WTC11 (cell line): ENCODE results near the gene TAOK3. TPM values are rescaled to one million over a fixed set of nuclear protein-coding genes. Genes with fewer than 3 reads are reported as not detected.

Experiments
- ATAC-seq: fragments of 200-7000 bp; cut with Tn5 transposase; 2 replicates; pipeline ENCODE4 v1.10.0; 2021; ENCODE audit warnings: mild to moderate bottlenecking, moderate library complexity
- CTCF ChIA-PET: fragments of 300-600 bp; sonication (Branson Sonifier 250); formaldehyde crosslinking; loops from one replicate; lab custom pipeline; 2021; ENCODE audit warnings: antibody characterized with exemption; lab: Charles Lee
- POLR2A ChIA-PET: fragments of 350-600 bp; sonication (Branson Sonifier 250); formaldehyde crosslinking; loops from one replicate; lab custom pipeline; 2021; ENCODE audit warnings: antibody characterized with exemption; lab: Charles Lee
- DNase-seq: peaks from one replicate; pipeline ENCODE4 v3.0.0; 2021; ENCODE audit warnings: low spot score
- H3K27ac Mint-ChIP-seq: 2 replicates; pipeline ENCODE4 v1.8.0; 2021; ENCODE audit warnings: mixed read lengths
- H3K27me3 Mint-ChIP-seq: 2 replicates; pipeline ENCODE4 v1.8.0; 2021; ENCODE audit warnings: low read depth, mild to moderate bottlenecking, moderate library complexity, mixed read lengths
- H3K36me3 Mint-ChIP-seq: 2 replicates; pipeline ENCODE4 v1.8.0; 2021; ENCODE audit warnings: mixed read lengths
- H3K4me1 Mint-ChIP-seq: 2 replicates; pipeline ENCODE4 v1.8.0; 2022; ENCODE audit warnings: mixed read lengths
- H3K4me3 Mint-ChIP-seq: 2 replicates; pipeline ENCODE4 v1.8.0; 2021; ENCODE audit warnings: mild to moderate bottlenecking, moderate library complexity, mixed read lengths
- H3K9me3 Mint-ChIP-seq: 2 replicates; pipeline ENCODE4 v1.8.0; 2021; ENCODE audit warnings: mixed read lengths
- ATF1 ChIP-seq: sonication (generic); formaldehyde crosslinking; IDR thresholded peaks from 2 replicates; pipeline ENCODE4 v1.8.1; 2023; ENCODE audit warnings: mild to moderate bottlenecking, moderate library complexity, missing genetic modification reagents
- CREB1 ChIP-seq: sonication (generic); formaldehyde crosslinking; IDR thresholded peaks from 2 replicates; pipeline ENCODE4 v1.8.0; 2023; ENCODE audit warnings: mild to moderate bottlenecking, missing genetic modification reagents
- ELF4 ChIP-seq: sonication (generic); formaldehyde crosslinking; IDR thresholded peaks from 2 replicates; pipeline ENCODE4 v1.8.1; 2022; ENCODE audit warnings: low read depth, mild to moderate bottlenecking, moderate library complexity, missing genetic modification reagents
- ESRRA ChIP-seq: sonication (generic); formaldehyde crosslinking; IDR thresholded peaks from 2 replicates; pipeline ENCODE4 v1.8.1; 2022; ENCODE audit warnings: mild to moderate bottlenecking, missing genetic modification reagents, borderline replicate concordance
- FOXJ3 ChIP-seq: sonication (generic); formaldehyde crosslinking; IDR thresholded peaks from 2 replicates; pipeline ENCODE4 v1.9.0; 2021; ENCODE audit warnings: missing genetic modification reagents, mild to moderate bottlenecking, borderline replicate concordance
- HMGA2 ChIP-seq: fragments of 250-450 bp; sonication (Bioruptor Pico); IDR thresholded peaks from 2 replicates; pipeline ENCODE4 v1.4.0; 2021; ENCODE audit warnings: mild to moderate bottlenecking, moderate library complexity
- IRF2 ChIP-seq: sonication (generic); formaldehyde crosslinking; IDR thresholded peaks from 2 replicates; pipeline ENCODE4 v1.8.0; 2022; ENCODE audit warnings: low read depth, missing genetic modification reagents, borderline replicate concordance
- MXD4 ChIP-seq: fragments of 250-450 bp; sonication (Bioruptor Pico); IDR thresholded peaks from 2 replicates; pipeline ENCODE4 v1.8.0; 2021; ENCODE audit warnings: mild to moderate bottlenecking, moderate library complexity, borderline replicate concordance
- MYBL2 ChIP-seq: sonication (generic); formaldehyde crosslinking; IDR thresholded peaks from 2 replicates; pipeline ENCODE4 v1.8.1; 2023; ENCODE audit warnings: mild to moderate bottlenecking, moderate library complexity, missing genetic modification reagents
- NFYB ChIP-seq: sonication (generic); formaldehyde crosslinking; conservative IDR thresholded peaks from 2 replicates; pipeline ENCODE4 v1.8.0; 2022; ENCODE audit warnings: low read depth, missing genetic modification reagents
- NR3C1 ChIP-seq: sonication (generic); formaldehyde crosslinking; conservative IDR thresholded peaks from 2 replicates; pipeline ENCODE4 v1.8.1; 2023; ENCODE audit warnings: low read depth, mild to moderate bottlenecking, missing genetic modification reagents
- SP1 ChIP-seq: sonication (generic); formaldehyde crosslinking; conservative IDR thresholded peaks from 2 replicates; pipeline ENCODE4 v1.8.1; 2022; ENCODE audit warnings: missing genetic modification reagents
- STAT6 ChIP-seq: sonication (generic); formaldehyde crosslinking; conservative IDR thresholded peaks from 2 replicates; pipeline ENCODE4 v1.8.1; 2023; ENCODE audit warnings: mild to moderate bottlenecking, low read depth, missing genetic modification reagents, moderate library complexity
- ZNF219 ChIP-seq: sonication (generic); formaldehyde crosslinking; IDR thresholded peaks from 2 replicates; pipeline ENCODE4 v1.8.0; 2023; ENCODE audit warnings: missing genetic modification reagents, mild to moderate bottlenecking, borderline replicate concordance
- ZNF532 ChIP-seq: fragments of 250-450 bp; sonication (Bioruptor Pico); IDR thresholded peaks from 2 replicates; pipeline ENCODE4 v1.9.0; 2021; ENCODE audit warnings: mild to moderate bottlenecking, borderline replicate concordance
- total RNA-seq: library from RNA; stranded (reverse); gene quantifications from 3 replicates; pipeline ENCODE4 v1.2.3, GENCODE V29; 2021
- TF ChIP-seq, protein P1 (sequence below): sonication (generic); formaldehyde crosslinking; IDR thresholded peaks from 2 replicates; pipeline ENCODE4 v1.8.1; 2023; ENCODE audit warnings: mild to moderate bottlenecking, missing genetic modification reagents
- TF ChIP-seq, protein P2 (sequence below): sonication (generic); formaldehyde crosslinking; IDR thresholded peaks from 2 replicates; pipeline ENCODE4 v1.8.0; 2022; ENCODE audit warnings: mild to moderate bottlenecking, missing genetic modification reagents
- TF ChIP-seq, protein P3 (sequence below): sonication (generic); formaldehyde crosslinking; IDR thresholded peaks from 2 replicates; pipeline ENCODE4 v1.8.1; 2022; ENCODE audit warnings: mild to moderate bottlenecking, missing genetic modification reagents, moderate library complexity, borderline replicate concordance
- TF ChIP-seq, protein P4 (sequence below): sonication (generic); formaldehyde crosslinking; IDR thresholded peaks from 2 replicates; pipeline ENCODE4 v1.8.1; 2022; ENCODE audit warnings: missing genetic modification reagents, borderline replicate concordance
- TF ChIP-seq, protein P5 (sequence below): sonication (generic); formaldehyde crosslinking; IDR thresholded peaks from 2 replicates; pipeline ENCODE4 v1.8.1; 2022; ENCODE audit warnings: mild to moderate bottlenecking, moderate library complexity, missing genetic modification reagents

TAOK3 gene
- total RNA-seq, 1 experiment from 2014 or later, result 13.0 TPM

DNA sequence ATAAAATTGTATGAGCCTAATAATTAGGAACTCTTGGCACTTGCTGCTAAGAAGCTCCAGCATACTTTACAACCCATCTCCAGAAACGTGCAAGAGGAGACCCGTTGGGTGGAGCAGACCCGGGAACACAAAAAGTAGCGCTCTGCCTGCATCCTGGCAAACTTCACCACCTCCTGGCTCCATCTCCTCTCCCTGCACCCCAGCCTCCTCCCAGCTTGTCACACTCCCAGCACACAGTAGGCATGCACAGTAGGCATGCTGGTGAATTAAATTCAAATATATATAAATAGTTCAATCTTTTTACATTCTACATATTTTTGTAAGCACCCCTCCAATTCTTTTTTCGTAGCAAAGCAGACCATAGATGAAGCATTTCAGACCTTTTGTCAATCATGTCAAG, 270.1 kb downstream of the TAOK3 start:
- ATAC-seq, result no peak
- H3K4me1 Mint-ChIP-seq, result peaks cover 44% of the 10 kb centered on the region
- peak overlapping the region; percentile 95 for H3K4me3 Mint-ChIP-seq
- H3K9me3 Mint-ChIP-seq, result no peaks in the 10 kb centered on the region
- TF ChIP-seq, protein P1, sequence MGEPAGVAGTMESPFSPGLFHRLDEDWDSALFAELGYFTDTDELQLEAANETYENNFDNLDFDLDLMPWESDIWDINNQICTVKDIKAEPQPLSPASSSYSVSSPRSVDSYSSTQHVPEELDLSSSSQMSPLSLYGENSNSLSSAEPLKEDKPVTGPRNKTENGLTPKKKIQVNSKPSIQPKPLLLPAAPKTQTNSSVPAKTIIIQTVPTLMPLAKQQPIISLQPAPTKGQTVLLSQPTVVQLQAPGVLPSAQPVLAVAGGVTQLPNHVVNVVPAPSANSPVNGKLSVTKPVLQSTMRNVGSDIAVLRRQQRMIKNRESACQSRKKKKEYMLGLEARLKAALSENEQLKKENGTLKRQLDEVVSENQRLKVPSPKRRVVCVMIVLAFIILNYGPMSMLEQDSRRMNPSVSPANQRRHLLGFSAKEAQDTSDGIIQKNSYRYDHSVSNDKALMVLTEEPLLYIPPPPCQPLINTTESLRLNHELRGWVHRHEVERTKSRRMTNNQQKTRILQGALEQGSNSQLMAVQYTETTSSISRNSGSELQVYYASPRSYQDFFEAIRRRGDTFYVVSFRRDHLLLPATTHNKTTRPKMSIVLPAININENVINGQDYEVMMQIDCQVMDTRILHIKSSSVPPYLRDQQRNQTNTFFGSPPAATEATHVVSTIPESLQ (CRISPR knock-in tag), result no peak
- TF ChIP-seq, protein P2, sequence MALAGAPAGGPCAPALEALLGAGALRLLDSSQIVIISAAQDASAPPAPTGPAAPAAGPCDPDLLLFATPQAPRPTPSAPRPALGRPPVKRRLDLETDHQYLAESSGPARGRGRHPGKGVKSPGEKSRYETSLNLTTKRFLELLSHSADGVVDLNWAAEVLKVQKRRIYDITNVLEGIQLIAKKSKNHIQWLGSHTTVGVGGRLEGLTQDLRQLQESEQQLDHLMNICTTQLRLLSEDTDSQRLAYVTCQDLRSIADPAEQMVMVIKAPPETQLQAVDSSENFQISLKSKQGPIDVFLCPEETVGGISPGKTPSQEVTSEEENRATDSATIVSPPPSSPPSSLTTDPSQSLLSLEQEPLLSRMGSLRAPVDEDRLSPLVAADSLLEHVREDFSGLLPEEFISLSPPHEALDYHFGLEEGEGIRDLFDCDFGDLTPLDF (CRISPR knock-in tag), result no peak
- TF ChIP-seq SP1 (CRISPR knock-in tag) (no peak), ELF4 (no peak), FOXJ3 (CRISPR knock-in tag) (no peak), ZNF532 (no peak), MYBL2 (no peak), STAT6 (CRISPR knock-in tag) (no peak), ESRRA (CRISPR knock-in tag) (no peak), IRF2 (CRISPR knock-in tag) (no peak), NR3C1 (CRISPR knock-in tag) (no peak), MXD4 (CRISPR knock-in tag) (no peak), NFYB (CRISPR knock-in tag) (no peak), ATF1 (CRISPR knock-in tag) (no peak), HMGA2 (CRISPR knock-in tag) (no peak), CREB1 (no peak), ZNF219 (CRISPR knock-in tag) (no peak)
- TF ChIP-seq, protein P3, sequence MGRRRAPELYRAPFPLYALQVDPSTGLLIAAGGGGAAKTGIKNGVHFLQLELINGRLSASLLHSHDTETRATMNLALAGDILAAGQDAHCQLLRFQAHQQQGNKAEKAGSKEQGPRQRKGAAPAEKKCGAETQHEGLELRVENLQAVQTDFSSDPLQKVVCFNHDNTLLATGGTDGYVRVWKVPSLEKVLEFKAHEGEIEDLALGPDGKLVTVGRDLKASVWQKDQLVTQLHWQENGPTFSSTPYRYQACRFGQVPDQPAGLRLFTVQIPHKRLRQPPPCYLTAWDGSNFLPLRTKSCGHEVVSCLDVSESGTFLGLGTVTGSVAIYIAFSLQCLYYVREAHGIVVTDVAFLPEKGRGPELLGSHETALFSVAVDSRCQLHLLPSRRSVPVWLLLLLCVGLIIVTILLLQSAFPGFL (CRISPR knock-in tag), result no peak
- TF ChIP-seq, protein P4, sequence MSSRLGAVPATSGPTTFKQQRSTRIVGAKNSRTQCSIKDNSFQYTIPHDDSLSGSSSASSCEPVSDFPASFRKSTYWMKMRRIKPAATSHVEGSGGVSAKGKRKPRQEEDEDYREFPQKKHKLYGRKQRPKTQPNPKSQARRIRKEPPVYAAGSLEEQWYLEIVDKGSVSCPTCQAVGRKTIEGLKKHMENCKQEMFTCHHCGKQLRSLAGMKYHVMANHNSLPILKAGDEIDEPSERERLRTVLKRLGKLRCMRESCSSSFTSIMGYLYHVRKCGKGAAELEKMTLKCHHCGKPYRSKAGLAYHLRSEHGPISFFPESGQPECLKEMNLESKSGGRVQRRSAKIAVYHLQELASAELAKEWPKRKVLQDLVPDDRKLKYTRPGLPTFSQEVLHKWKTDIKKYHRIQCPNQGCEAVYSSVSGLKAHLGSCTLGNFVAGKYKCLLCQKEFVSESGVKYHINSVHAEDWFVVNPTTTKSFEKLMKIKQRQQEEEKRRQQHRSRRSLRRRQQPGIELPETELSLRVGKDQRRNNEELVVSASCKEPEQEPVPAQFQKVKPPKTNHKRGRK, result no peak
- TF ChIP-seq, protein P5, sequence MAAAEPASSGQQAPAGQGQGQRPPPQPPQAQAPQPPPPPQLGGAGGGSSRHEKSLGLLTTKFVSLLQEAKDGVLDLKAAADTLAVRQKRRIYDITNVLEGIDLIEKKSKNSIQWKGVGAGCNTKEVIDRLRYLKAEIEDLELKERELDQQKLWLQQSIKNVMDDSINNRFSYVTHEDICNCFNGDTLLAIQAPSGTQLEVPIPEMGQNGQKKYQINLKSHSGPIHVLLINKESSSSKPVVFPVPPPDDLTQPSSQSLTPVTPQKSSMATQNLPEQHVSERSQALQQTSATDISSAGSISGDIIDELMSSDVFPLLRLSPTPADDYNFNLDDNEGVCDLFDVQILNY (CRISPR knock-in tag), result no peak
- TF ChIP-seq, all 79 proteins: peak for 0
- Mint-ChIP-seq H3K36me3 (peaks cover 12% of the 10 kb centered on the region), H3K27me3 (no peaks in the 10 kb centered on the region), H3K27ac (peak overlapping the region; percentile 94)
- CTCF ChIA-PET, result interaction anchor here (1.0 to 3.8 kb wide), 4 partner anchors 18 to 274 kb away, joined by 3 to 16 read pairs (median 9); partner anchors contain the start of gene SUDS3
- no peak for DNase-seq
- POLR2A ChIA-PET, result interaction anchor here (1.4 to 2.2 kb wide), 4 partner anchors 13 to 41 kb away, joined by 5 to 12 read pairs (median 6); partner anchors contain the start of genes PEBP1 and WSB2
